Activated CD4-positive, alpha-beta T cell treated with anti-CD3 and anti-CD28 coated beads, Interleukin-2, amount 10 ng/mL, durations not matched to agents 7 days and 5 days (primary cell): ENCODE results near the gene C4BPB. TPM values are rescaled to one million over a fixed set of nuclear protein-coding genes. Genes with fewer than 3 reads are reported as not detected.

Experiments used
- CTCF ChIA-PET: fragments of 350-600 bp; sonication (Branson Sonifier 250); formaldehyde crosslinking; loops from one replicate; lab custom pipeline; 2021; ENCODE audit warnings: antibody characterized with exemption; lab: Charles Lee
- POLR2A ChIA-PET: fragments of 350-600 bp; sonication (Branson Sonifier 250); formaldehyde crosslinking; loops from one replicate; lab custom pipeline; 2021; ENCODE audit warnings: antibody characterized with exemption; lab: Charles Lee
- DNase-seq: peaks from one replicate; pipeline ENCODE4 v3.0.0-alpha.2; 2020
- H3K27ac Mint-ChIP-seq: one replicate; pipeline ENCODE4 v1.8.0; 2021; ENCODE audit warnings: mild to moderate bottlenecking, moderate library complexity, mixed read lengths
- H3K27me3 Mint-ChIP-seq: one replicate; pipeline ENCODE4 v1.8.0; 2021; ENCODE audit warnings: mixed read lengths
- H3K36me3 Mint-ChIP-seq: one replicate; pipeline ENCODE4 v1.8.0; 2021; ENCODE audit warnings: low read depth, mixed read lengths
- H3K4me1 Mint-ChIP-seq: one replicate; pipeline ENCODE4 v1.8.0; 2021; ENCODE audit warnings: mixed read lengths
- H3K4me3 Mint-ChIP-seq: one replicate; pipeline ENCODE4 v1.8.0; 2021; ENCODE audit warnings: mild to moderate bottlenecking, moderate library complexity, mixed read lengths
- H3K9me3 Mint-ChIP-seq: one replicate; pipeline ENCODE4 v1.8.0; 2021; ENCODE audit warnings: mixed read lengths
- total RNA-seq, 2 experiments: library from RNA; stranded (reverse); gene quantifications; one replicate each; pipeline ENCODE4 v1.2.3, GENCODE V29; 2021

Gene C4BPB
- total RNA-seq, 2 experiments from 2014 or later = 2.1 to 3.1 TPM

GRCh38 chr1:207093944-207094343 lies 5.3 kb downstream of the C4BPB start:
- peaks cover 31% of the 10 kb centered on the region for H3K4me1 Mint-ChIP-seq
- ChIA-PET CTCF (interaction anchor here (1.7 kb wide), 2 partner anchors 10 kb away, joined by 3 to 5 read pairs; partner anchors contain the start of gene C4BPA), POLR2A (no interaction called here)
- H3K27ac Mint-ChIP-seq = no peak overlapping the region
- no peak for DNase-seq
- H3K4me3 Mint-ChIP-seq = no peak overlapping the region
- H3K9me3 Mint-ChIP-seq = peaks cover 3% of the 10 kb centered on the region
- H3K36me3 Mint-ChIP-seq = peaks cover 14% of the 10 kb centered on the region
- H3K27me3 Mint-ChIP-seq = no peaks in the 10 kb centered on the region

GRCh38 chr1:207097871-207098324 lies 9.2 kb downstream of the C4BPB start:
- H3K27me3 Mint-ChIP-seq = peaks cover 9% of the 10 kb centered on the region

GRCh38 chr1:207101720-207102119 lies 13.1 kb downstream of the C4BPB start:
- Mint-ChIP-seq H3K4me1 (peaks cover 12% of the 10 kb centered on the region), H3K4me3 (no peak overlapping the region), H3K27ac (no peak overlapping the region), H3K9me3 (peaks cover 5% of the 10 kb centered on the region), H3K27me3 (peaks cover 12% of the 10 kb centered on the region), H3K36me3 (peaks cover 15% of the 10 kb centered on the region)
- ChIA-PET POLR2A (no interaction called here), CTCF (no interaction called here)
- DNase-seq = no peak

More at GRCh38 chr1:207097871-207098324, 9.2 kb downstream of the C4BPB start:
- peaks cover 14% of the 10 kb centered on the region for H3K4me1 Mint-ChIP-seq
- ChIA-PET POLR2A (no interaction called here), CTCF (interaction anchor here (0.5 to 2.5 kb wide), 3 partner anchors 14 to 318 kb away, joined by 3 to 10 read pairs (median 4); no protein-coding TSS in a partner anchor)
- peak overlapping the region; percentile 42 for H3K27ac Mint-ChIP-seq
- no peak overlapping the region for H3K4me3 Mint-ChIP-seq
- no peak for DNase-seq
- H3K36me3 Mint-ChIP-seq = peaks cover 21% of the 10 kb centered on the region
- peaks cover 5% of the 10 kb centered on the region for H3K9me3 Mint-ChIP-seq

- ChIA-PET POLR2A (no interaction called here), CTCF (no interaction called here)
- Mint-ChIP-seq H3K27ac (no peak overlapping the region), H3K27me3 (peaks cover 15% of the 10 kb centered on the region), H3K4me1 (peaks cover 11% of the 10 kb centered on the region), H3K9me3 (peaks cover 5% of the 10 kb centered on the region), H3K36me3 (peaks cover 15% of the 10 kb centered on the region), H3K4me3 (no peak overlapping the region)
- DNase-seq = no peak
Measured at GRCh38 chr1:207102146-207102545, 13.5 kb downstream of the C4BPB start.

GRCh38 chr1:207102659-207103058 lies 14.0 kb downstream of the C4BPB start:
- ChIA-PET POLR2A (no interaction called here), CTCF (no interaction called here)
- DNase-seq = no peak
- peaks cover 3% of the 10 kb centered on the region for H3K9me3 Mint-ChIP-seq
- H3K27ac Mint-ChIP-seq = no peak overlapping the region
- peaks cover 7% of the 10 kb centered on the region for H3K4me1 Mint-ChIP-seq
- peaks cover 16% of the 10 kb centered on the region for H3K27me3 Mint-ChIP-seq
- H3K36me3 Mint-ChIP-seq = peaks cover 13% of the 10 kb centered on the region
- no peak overlapping the region for H3K4me3 Mint-ChIP-seq

GRCh38 chr1:207103892-207104373 lies 15.3 kb downstream of the C4BPB start, which contains the start of gene C4BPA:
C4BPA (plus strand) TSS chr1:207104233; CDS start chr1:207113026, 8,793 bp downstream.
- no peak for DNase-seq
- H3K4me1 Mint-ChIP-seq = no peaks in the 10 kb centered on the region
- peaks cover 2% of the 10 kb centered on the region for H3K9me3 Mint-ChIP-seq
- H3K27me3 Mint-ChIP-seq = peaks cover 18% of the 10 kb centered on the region
- no peak within 1 kb of the TSS for H3K27ac Mint-ChIP-seq
- ChIA-PET CTCF (interaction anchor here (1.7 kb wide), 1 partner anchor 9 kb away, joined by 5 read pairs; no protein-coding TSS in a partner anchor), POLR2A (no interaction called here)
- H3K4me3 Mint-ChIP-seq = no peak within 1 kb of the TSS
- H3K36me3 Mint-ChIP-seq = peaks cover 9% of the 10 kb centered on the region

- ChIA-PET POLR2A (no interaction called here), CTCF (no interaction called here)
- no peaks in the 10 kb centered on the region for H3K9me3 Mint-ChIP-seq
- no peak overlapping the region for H3K27ac Mint-ChIP-seq
- H3K36me3 Mint-ChIP-seq = no peaks in the 10 kb centered on the region
- no peak for DNase-seq
- no peaks in the 10 kb centered on the region for H3K4me1 Mint-ChIP-seq
- H3K27me3 Mint-ChIP-seq = peaks cover 23% of the 10 kb centered on the region
- H3K4me3 Mint-ChIP-seq = no peak overlapping the region
Measured at GRCh38 chr1:207109004-207109403, 20.3 kb downstream of the C4BPB start.

- ChIA-PET CTCF (no interaction called here), POLR2A (no interaction called here)
- DNase-seq = no peak
- Mint-ChIP-seq H3K4me3 (no peak overlapping the region), H3K27me3 (peaks cover 20% of the 10 kb centered on the region), H3K9me3 (no peaks in the 10 kb centered on the region), H3K27ac (no peak overlapping the region), H3K4me1 (no peaks in the 10 kb centered on the region), H3K36me3 (no peaks in the 10 kb centered on the region)
Measured at GRCh38 chr1:207112616-207113296, 24.1 kb downstream of the C4BPB start.

GRCh38 chr1:207115269-207115668 lies 26.6 kb downstream of the C4BPB start:
- CTCF ChIA-PET = no interaction called here
- no peaks in the 10 kb centered on the region for H3K9me3 Mint-ChIP-seq

GRCh38 chr1:207124389-207124788 lies 35.7 kb downstream of the C4BPB start:
- no peak for DNase-seq
- Mint-ChIP-seq H3K9me3 (peaks cover 22% of the 10 kb centered on the region), H3K4me1 (no peaks in the 10 kb centered on the region), H3K36me3 (peaks cover 4% of the 10 kb centered on the region), H3K27me3 (peaks cover 4% of the 10 kb centered on the region), H3K27ac (no peak overlapping the region), H3K4me3 (no peak overlapping the region)
- ChIA-PET CTCF (interaction anchor here (1.7 kb wide), 1 partner anchor 64 kb away, joined by 4 read pairs; no protein-coding TSS in a partner anchor), POLR2A (no interaction called here)

More at GRCh38 chr1:207115269-207115668, 26.6 kb downstream of the C4BPB start:
- Mint-ChIP-seq H3K36me3 (no peaks in the 10 kb centered on the region), H3K27ac (no peak overlapping the region), H3K4me1 (no peaks in the 10 kb centered on the region), H3K27me3 (peaks cover 16% of the 10 kb centered on the region), H3K4me3 (no peak overlapping the region)
- no peak for DNase-seq
- POLR2A ChIA-PET = no interaction called here

GRCh38 chr1:207128336-207128921 lies 39.8 kb downstream of the C4BPB start:
- H3K27me3 Mint-ChIP-seq = peaks cover 4% of the 10 kb centered on the region
- H3K27ac Mint-ChIP-seq = no peak overlapping the region
- H3K36me3 Mint-ChIP-seq = peaks cover 4% of the 10 kb centered on the region
- POLR2A ChIA-PET = no interaction called here
- H3K9me3 Mint-ChIP-seq = peaks cover 29% of the 10 kb centered on the region
- no peak overlapping the region for H3K4me3 Mint-ChIP-seq
- H3K4me1 Mint-ChIP-seq = no peaks in the 10 kb centered on the region
- DNase-seq = no peak
- CTCF ChIA-PET = interaction anchor here (0.6 kb wide), 1 partner anchor 103 kb away, joined by 5 read pairs; no protein-coding TSS in a partner anchor

GRCh38 chr1:207129053-207129452 lies 40.4 kb downstream of the C4BPB start:
- CTCF ChIA-PET = no interaction called here
- no peak for DNase-seq
- no peak overlapping the region for H3K4me3 Mint-ChIP-seq
- H3K27me3 Mint-ChIP-seq = peaks cover 4% of the 10 kb centered on the region
- peaks cover 29% of the 10 kb centered on the region for H3K9me3 Mint-ChIP-seq
- POLR2A ChIA-PET = no interaction called here
- H3K27ac Mint-ChIP-seq = no peak overlapping the region
- no peaks in the 10 kb centered on the region for H3K4me1 Mint-ChIP-seq
- H3K36me3 Mint-ChIP-seq = peaks cover 4% of the 10 kb centered on the region
